Measurements from ENCODE around the gene ATRNL1. TPM values are rescaled to one million over a fixed set of nuclear protein-coding genes. Genes with fewer than 3 reads are reported as not detected.

ATRNL1 gene
- total and polyA plus RNA-seq, 2 of the 8 experiments (the other 6 are each of a cell fraction or from before 2014, with no cell fraction given): 5.1 to 17.6 TPM

- Histone ChIP-seq H2BK15ac (ENCODE audit: low read length) (no peak overlapping the region), H3K4me1 (replicated peaks in 1 of 4; ENCODE audit: control insufficient read depth in 3 of 4, insufficient read depth in 4 of 4, low read length in 3 of 4) (no peaks in the 10 kb centered on the region), H3K23me2 (ENCODE audit: low read depth, low read length) (no peaks in the 10 kb centered on the region), H3K4me2 (ENCODE audit: insufficient read depth in 1 of 2, low read depth in 2 of 2, low read length in 2 of 2) (no peak overlapping the region), H3K79me2 (ENCODE audit: control insufficient read depth in 1 of 2, insufficient read depth in 2 of 2, low read length in 2 of 2) (no peaks in the 10 kb centered on the region), H3K27ac (ENCODE audit: low read depth, low read length) (no peak overlapping the region), H3K79me1 (ENCODE audit: low read depth, low read length) (no peaks in the 10 kb centered on the region), H3K56ac (replicated peaks; ENCODE audit: insufficient read length, low read depth, low read length) (no peak overlapping the region), H4K91ac (replicated peaks; ENCODE audit: insufficient read length, low read length) (no peak overlapping the region), H2BK12ac (ENCODE audit: low read depth, low read length) (no peak overlapping the region), H3K23ac (ENCODE audit: insufficient read length) (no peak overlapping the region), H2BK20ac (ENCODE audit: low read length) (no peak overlapping the region), H4K5ac (ENCODE audit: insufficient read length, low read depth, low read length) (no peak overlapping the region), H3K4ac (replicated peaks; ENCODE audit: insufficient read length, low read depth, low read length) (no peak overlapping the region), H4K8ac (ENCODE audit: extremely low read depth, insufficient read depth, low read length) (no peak overlapping the region), H3K9me3 (ENCODE audit: insufficient read depth in 2 of 2, low read depth in 1 of 2, low read length in 1 of 2) (no peaks in the 10 kb centered on the region), H3K18ac (ENCODE audit: extremely low read depth, low read length) (no peak overlapping the region), H3K27me3 (replicated peaks in 1 of 4; ENCODE audit: control insufficient read depth in 3 of 4, extremely low read depth in 1 of 4, insufficient read depth in 3 of 4, low read length in 3 of 4) (no peaks in the 10 kb centered on the region), H3K9ac (replicated peaks in 1 of 4; ENCODE audit: extremely low read depth in 1 of 4, low read depth in 3 of 4, low read length in 3 of 4) (no peak overlapping the region), H2BK5ac (ENCODE audit: low read depth, low read length) (no peak overlapping the region), H3K14ac (ENCODE audit: insufficient read length) (no peak overlapping the region), H2AFZ (ENCODE audit: low read length) (no peak overlapping the region), H2AK5ac (ENCODE audit: low read depth, low read length) (no peak overlapping the region), H2BK120ac (replicated peaks; ENCODE audit: low read depth, low read length) (no peak overlapping the region), H3K36me3 (ENCODE audit: control insufficient read depth in 2 of 4, insufficient read depth in 4 of 4, low read length in 3 of 4) (no peaks in the 10 kb centered on the region), H3K4me3 (ENCODE audit: extremely low read depth in 1 of 4, insufficient read depth in 2 of 4, low read depth in 3 of 4, low read length in 4 of 4) (no peak overlapping the region), H4K20me1 (replicated peaks in 1 of 2; ENCODE audit: control insufficient read depth in 1 of 2, insufficient read depth in 2 of 2, low read length in 2 of 2) (no peaks in the 10 kb centered on the region)
- 97% methylated on average over 2 of the region's 2 CpGs; no CpG with 5 or more reads in 1 of the 2 experiments for WGBS, 2 experiments (ENCODE audit: extremely low coverage in 1 of 2, insufficient coverage in 1 of 2, insufficient read length in 1 of 2, insufficient replicate concordance in 2 of 2, low coverage in 1 of 2, low lambda C conversion rate in 2 of 2, missing lambda C conversion rate in 1 of 2)
- DNase-seq (ENCODE audit: low read depth in 1 of 2, low spot score in 2 of 2) (no peak), FAIRE-seq (no peak)
- ChIA-PET POLR2A (ENCODE audit: partially characterized antibody) (no interaction called here), CTCF (ENCODE audit: partially characterized antibody) (interaction anchor here (0.6 kb wide), 1 partner anchor 11 kb away, joined by 3 read pairs; no protein-coding TSS in a partner anchor)
- TF ChIP-seq E2F6 (IDR thresholded peaks at IDR 0.05) (no peak), SRF (IDR thresholded peaks at IDR 0.05; ENCODE audit: low read depth, low read length) (no peak), TAF7 (optimal IDR thresholded peaks at IDR 0.05; ENCODE audit: borderline replicate concordance, low read depth, low read length) (no peak), KDM5A (IDR thresholded peaks at IDR 0.05; ENCODE audit: low read length) (no peak)
These were observed 146.6 kb downstream of the ATRNL1 start for GRCh38 chr10:115239761-115240160.

Data from H1 (cell line).